MG63 (cell line): ENCODE results near the gene PRSS16. TPM values are rescaled to one million over a fixed set of nuclear protein-coding genes. Genes with fewer than 3 reads are reported as not detected.

Experiments used
- DNase-seq: peaks from one replicate; pipeline ENCODE4 v3.0.0-alpha.2; 2020
- H3K27me3 ChIP-seq: fragments of 250-450 bp; sonication (Bioruptor Pico); 2 replicates; pipeline ENCODE4 v1.5.1; 2020; ENCODE audit warnings: mild to moderate bottlenecking, moderate library complexity
- H3K36me3 ChIP-seq: fragments of 250-450 bp; sonication (Bioruptor Pico); 2 replicates; pipeline ENCODE4 v1.5.1; 2020; ENCODE audit warnings: mild to moderate bottlenecking, moderate library complexity
- H3K4me3 ChIP-seq: fragments of 250-450 bp; sonication (Bioruptor Pico); 2 replicates; pipeline ENCODE4 v1.5.1; 2020; ENCODE audit warnings: mild to moderate bottlenecking, moderate library complexity
- H3K9me3 ChIP-seq: fragments of 250-450 bp; sonication (Bioruptor Pico); 2 replicates; pipeline ENCODE4 v1.5.1; 2020; ENCODE audit warnings: mild to moderate bottlenecking, moderate library complexity
- total RNA-seq: library from RNA; depleted of rRNA; stranded (reverse); fragments of >200 nt; shearing (Covaris generic); gene quantifications from 2 replicates; pipeline ENCODE4 v1.2.3, GENCODE V29; 2014; ENCODE audit warnings: low replicate concordance

The PRSS16 gene
- total RNA-seq, 1 experiment from 2014 or later = 0.33 TPM

DNA sequence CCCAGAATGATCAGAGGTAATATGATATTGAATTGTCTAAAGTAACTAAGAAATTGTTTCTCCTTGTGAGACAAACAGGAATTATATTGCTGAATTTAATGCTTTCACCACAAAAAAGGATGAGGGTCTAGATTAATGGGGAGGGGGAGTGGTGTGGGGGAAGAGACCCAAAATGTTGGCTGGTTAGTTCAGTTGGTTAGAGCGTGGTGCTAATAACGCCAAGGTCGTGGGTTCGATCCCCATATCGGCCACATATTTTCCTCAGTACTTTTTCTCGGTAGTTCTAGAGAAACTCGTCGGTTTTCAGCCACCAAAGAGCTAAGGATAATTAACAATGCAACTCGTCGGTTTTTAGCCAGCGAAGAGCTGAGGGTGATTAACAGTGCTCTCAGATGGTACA is 26.3 kb downstream of the PRSS16 start:
- H3K9me3 ChIP-seq = no peaks in the 10 kb centered on the region
- no peaks in the 10 kb centered on the region for H3K36me3 ChIP-seq
- DNase-seq = no peak
- no peaks in the 10 kb centered on the region for H3K27me3 ChIP-seq
- H3K4me3 ChIP-seq = no peak overlapping the region

DNA sequence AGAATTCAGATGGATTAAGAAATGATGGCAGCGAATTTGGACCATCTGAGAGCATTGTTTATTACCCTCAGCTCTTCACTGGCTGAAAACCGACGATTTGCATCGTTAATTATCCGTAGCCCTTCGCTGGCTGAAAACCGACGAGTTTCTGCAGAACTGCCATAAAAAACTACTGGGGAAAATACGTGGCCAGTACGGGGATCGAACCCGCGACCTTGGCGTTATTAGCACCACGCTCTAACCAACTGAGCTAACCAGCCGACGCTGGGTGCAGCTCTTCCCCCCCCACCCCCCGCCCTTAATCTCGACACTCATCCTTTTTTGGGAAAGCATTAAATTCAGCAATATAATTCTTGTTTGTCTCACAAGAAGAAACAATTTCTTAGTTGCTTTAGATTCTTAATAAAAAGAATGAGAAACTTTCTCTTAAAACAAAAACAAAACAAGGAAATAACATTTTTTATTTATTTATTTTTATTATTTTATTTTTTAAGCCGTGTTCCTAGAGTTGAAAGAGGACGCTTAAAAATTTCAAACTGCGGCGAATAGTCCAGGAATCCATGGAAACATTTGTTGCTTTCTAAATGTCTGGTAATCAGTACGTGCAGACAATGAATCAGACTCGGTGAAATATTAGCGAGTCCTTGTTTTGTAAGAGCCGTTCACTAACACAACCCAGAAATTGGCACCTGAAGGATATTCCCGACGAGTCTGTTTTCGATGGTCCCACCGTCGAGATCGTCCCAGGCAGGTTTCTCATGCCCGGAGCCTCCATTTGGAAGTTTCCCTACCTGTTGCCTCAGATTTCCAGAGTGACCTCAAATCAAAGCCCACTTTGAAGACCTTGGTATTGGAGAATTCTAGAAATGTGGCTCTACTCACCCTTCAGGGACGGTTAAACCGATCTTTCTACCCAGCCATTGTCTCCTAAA is 27.8 kb downstream of the PRSS16 start:
- H3K27me3 ChIP-seq = no peaks in the 10 kb centered on the region
- peak; percentile 22 for DNase-seq
- no peaks in the 10 kb centered on the region for H3K9me3 ChIP-seq
- H3K36me3 ChIP-seq = no peaks in the 10 kb centered on the region
- peak overlapping the region; percentile 27 for H3K4me3 ChIP-seq

DNA sequence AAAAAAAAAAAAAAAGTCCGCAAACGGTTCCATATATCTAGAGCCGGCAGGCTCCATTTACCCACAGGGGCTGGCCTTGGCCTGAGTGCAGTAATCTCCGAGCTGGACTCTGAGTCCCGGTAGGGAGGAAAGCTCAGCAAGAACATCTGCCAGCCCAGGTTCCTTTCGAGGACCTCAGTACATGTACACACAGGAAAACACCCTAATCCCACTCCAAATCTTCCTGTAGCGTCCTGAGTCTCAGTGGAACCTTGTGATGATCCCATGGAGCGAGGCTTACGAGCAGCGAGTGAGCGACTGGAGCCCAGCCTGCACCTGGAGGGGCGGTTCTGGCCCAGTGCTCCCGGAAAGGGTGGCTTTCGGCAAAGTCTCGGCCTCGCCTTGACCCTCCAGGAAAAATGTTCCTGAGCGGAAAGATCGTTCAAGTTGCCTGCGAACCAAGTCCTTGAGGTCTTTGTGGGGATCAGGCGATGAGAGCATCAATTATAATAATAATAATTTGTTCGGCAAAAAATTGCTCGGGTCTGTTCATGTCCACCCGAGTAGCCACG is 32.1 kb downstream of the PRSS16 start:
- H3K4me3 ChIP-seq = peak overlapping the region; percentile 62
- no peaks in the 10 kb centered on the region for H3K9me3 ChIP-seq
- no peaks in the 10 kb centered on the region for H3K36me3 ChIP-seq
- H3K27me3 ChIP-seq = no peaks in the 10 kb centered on the region
- DNase-seq = peak; percentile 2

DNA sequence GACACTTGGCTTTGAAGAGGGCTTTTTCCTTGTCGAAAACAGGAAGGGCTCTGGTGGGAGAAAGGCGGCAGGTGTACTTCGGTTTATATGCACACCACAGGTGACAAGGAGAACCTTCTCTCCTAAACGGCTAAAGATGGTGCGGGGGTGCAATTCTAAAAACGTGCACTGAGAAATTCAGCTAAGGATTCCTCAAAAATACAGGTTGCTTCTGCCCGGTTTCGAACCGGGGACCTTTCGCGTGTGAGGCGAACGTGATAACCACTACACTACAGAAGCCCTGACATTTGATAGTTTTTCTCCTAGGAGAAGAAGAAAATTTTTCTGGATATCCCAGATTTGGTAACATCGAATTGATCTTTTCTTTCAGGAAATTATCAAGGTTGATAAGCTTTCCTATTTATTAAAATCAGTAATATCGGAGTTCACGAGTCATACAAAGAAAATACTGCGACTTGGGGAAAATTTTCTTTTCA is 32.6 kb downstream of the PRSS16 start:
- Histone ChIP-seq H3K4me3 (peak overlapping the region; percentile 62), H3K27me3 (no peaks in the 10 kb centered on the region), H3K9me3 (no peaks in the 10 kb centered on the region), H3K36me3 (no peaks in the 10 kb centered on the region)
- DNase-seq = peak; percentile 36

DNA sequence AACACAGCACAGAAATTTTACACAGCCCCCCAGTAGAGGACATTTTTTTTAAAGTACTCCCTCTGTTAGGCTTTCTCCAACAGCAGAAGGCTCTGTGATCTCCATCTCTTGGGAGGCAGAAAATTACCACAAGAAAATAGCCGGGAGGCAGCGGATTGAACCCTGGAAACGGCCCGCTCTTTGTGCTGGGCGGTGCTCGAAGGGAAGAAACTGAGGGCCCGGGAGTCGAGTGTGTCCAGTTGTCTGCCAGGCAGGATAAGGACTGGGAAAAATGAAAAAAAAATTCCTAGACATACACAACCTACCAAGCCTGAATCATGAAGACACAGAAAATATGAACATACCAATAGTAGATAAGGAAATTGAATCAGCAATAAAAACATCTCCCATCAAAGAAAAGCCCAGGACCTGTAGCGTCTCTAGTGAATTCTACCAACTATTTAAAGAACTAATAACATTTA is 33.1 kb downstream of the PRSS16 start:
- peak overlapping the region; percentile 62 for H3K4me3 ChIP-seq
- DNase-seq = peak; percentile 13
- H3K27me3 ChIP-seq = no peaks in the 10 kb centered on the region
- no peaks in the 10 kb centered on the region for H3K9me3 ChIP-seq
- H3K36me3 ChIP-seq = no peaks in the 10 kb centered on the region

DNA sequence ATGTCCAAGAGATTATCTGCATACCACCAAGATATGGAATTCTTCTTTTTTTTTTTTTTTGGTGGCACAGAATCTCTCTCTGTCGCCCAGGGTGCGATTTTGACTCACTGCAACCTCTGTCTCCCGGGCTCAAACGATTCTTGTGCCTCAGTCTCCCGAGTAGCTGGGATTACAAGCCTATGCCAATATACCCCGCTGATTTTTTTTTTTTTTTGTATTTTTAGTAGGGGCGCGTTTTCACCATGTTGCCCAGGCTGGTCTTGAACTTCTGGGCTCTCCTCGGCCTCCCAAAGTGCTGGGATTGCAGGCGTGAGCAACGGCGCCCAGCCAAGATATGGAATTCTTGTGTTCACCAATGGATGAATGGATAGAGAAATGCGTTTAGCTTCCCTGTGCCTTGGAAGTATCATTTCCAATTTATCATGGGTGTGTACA is 33.6 kb downstream of the PRSS16 start:
- no peaks in the 10 kb centered on the region for H3K9me3 ChIP-seq
- no peaks in the 10 kb centered on the region for H3K27me3 ChIP-seq
- peak overlapping the region; percentile 62 for H3K4me3 ChIP-seq
- peak; percentile 26 for DNase-seq
- H3K36me3 ChIP-seq = no peaks in the 10 kb centered on the region

DNA sequence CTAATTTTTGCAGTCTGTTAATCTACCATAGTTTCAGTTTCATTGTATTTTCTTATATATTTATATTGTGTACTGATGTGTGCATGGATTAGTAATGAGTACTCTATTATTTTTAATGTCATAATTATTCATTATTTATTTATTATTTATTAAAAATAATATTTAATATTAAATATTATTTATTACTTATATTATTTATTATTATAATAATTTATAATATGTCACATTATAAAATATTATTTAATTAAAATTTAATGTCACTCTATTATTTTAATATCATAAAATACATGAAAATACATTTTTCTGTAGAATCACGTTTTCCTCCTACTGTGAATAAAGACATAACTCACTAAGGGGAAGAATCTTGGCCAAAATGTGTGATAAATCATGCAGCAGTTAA is 34.1 kb downstream of the PRSS16 start:
- Histone ChIP-seq H3K9me3 (no peaks in the 10 kb centered on the region), H3K4me3 (peak overlapping the region; percentile 62), H3K27me3 (no peaks in the 10 kb centered on the region), H3K36me3 (no peaks in the 10 kb centered on the region)
- no peak for DNase-seq

DNA sequence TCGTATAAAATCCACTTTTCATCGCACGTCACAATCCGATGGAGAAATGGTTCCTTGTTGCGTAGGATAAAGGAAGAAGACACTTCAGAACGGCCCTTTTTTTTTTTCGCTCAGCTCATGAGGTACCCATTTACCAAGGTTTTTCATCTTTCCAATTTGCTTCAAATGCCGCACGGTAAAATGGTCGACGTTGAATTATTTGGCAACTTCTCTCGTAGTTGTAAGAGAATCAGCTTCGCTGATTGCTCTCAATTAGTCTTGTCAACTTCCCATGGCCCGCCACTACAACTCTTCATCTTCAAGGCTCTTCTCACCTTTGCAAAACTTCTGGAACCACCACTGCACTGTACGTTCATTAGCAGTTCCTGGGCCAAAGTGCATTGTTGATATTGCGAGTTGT is 35.8 kb downstream of the PRSS16 start:
- Histone ChIP-seq H3K27me3 (no peaks in the 10 kb centered on the region), H3K4me3 (no peak overlapping the region), H3K9me3 (no peaks in the 10 kb centered on the region), H3K36me3 (no peaks in the 10 kb centered on the region)
- no peak for DNase-seq

DNA sequence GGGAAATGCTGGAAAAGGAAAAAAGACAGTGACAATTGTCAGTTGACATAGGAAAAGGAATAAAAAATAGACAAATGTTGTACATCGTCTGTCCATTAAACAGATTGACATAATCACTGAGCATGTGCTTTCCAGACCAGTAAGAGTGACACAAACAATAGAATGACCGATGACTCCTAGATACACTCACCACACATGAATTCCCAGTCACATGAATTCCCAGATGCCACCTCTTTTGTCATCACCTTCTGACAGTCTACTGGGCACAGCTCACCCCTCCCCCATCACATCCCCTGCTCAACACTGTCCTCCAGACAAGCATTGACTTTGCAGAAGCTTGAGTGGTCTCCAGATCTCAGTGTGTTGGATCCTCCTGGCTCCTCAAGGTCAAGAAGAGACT is 38.6 kb downstream of the PRSS16 start:
- Histone ChIP-seq H3K36me3 (no peaks in the 10 kb centered on the region), H3K4me3 (no peak overlapping the region), H3K9me3 (0 out of 2 replicates have a peak, but pooled peaks cover 1% of the 10 kb centered on the region), H3K27me3 (no peaks in the 10 kb centered on the region)
- DNase-seq = no peak

DNA sequence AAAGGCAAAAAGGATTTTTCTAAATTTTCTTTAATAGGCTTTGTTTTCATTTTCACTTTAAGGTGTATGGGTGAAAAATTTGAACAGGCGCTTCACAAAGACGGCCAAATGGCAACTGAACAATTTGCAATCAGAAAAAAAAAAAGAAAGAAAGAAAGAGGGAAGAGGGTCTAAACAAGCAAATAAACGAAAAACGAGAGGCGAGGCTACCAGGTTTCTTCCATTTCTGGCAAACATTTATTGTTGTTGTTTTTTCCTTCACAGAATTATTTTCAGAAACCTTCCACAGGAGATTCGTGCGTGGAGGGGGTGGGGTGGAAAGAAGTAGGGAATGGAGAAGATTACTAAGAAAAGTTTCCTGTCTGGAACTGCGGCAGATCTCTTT is 40.2 kb downstream of the PRSS16 start:
- Histone ChIP-seq H3K36me3 (no peaks in the 10 kb centered on the region), H3K4me3 (peak overlapping the region; percentile 45)

DNA sequence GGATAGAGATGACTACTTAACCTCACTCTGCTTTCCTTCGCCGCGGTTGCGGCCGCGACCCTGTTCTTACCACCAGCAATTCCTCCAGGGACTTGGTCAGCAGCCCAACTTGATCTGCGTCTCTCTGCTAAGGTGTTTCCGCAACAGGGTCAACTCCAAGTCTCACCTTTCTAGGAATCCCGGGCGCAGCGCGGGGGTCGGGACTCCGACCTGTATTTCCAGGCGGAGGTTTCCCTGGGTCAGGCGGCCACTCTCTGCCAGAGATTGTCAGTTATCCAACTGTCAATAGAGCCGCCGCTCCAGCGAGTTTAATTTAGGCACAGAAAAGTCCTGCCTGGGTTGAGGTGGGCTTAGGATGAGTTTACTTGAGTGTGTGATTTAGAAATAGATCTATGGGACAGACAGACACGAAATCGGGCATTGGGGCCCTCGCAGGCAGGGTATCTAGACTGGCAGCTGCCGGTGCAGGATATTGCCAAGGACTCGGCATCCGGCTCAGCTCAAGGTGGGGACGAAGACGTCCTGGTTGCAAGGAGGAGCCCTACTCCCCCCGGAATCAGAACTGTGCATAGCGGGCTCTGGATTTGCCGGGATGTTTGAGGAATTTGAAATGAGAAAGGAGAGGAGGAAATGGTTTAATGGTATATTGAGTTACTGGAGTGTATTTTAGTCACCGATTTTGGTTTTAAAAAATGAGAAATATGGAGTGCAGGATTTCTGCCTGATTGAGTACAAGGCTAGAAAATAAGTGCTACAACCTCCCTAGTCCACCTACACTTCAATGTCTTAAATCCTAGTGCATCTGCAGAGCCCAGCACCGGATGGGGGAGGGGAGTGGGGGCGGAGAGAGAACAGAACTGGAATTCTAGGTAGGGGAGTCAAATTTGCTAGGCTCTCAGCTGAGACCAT is 40.9 kb downstream of the PRSS16 start:
- Histone ChIP-seq H3K9me3 (0 out of 2 replicates have a peak, but pooled peaks cover 1% of the 10 kb centered on the region), H3K27me3 (no peaks in the 10 kb centered on the region), H3K36me3 (no peaks in the 10 kb centered on the region), H3K4me3 (peak overlapping the region; percentile 45)
- DNase-seq = peak; percentile 67

More for the DNA sequence above, 40.2 kb downstream of the PRSS16 start:
- H3K27me3 ChIP-seq = no peaks in the 10 kb centered on the region
- DNase-seq = no peak
- H3K9me3 ChIP-seq = 0 out of 2 replicates have a peak, but pooled peaks cover 1% of the 10 kb centered on the region

DNA sequence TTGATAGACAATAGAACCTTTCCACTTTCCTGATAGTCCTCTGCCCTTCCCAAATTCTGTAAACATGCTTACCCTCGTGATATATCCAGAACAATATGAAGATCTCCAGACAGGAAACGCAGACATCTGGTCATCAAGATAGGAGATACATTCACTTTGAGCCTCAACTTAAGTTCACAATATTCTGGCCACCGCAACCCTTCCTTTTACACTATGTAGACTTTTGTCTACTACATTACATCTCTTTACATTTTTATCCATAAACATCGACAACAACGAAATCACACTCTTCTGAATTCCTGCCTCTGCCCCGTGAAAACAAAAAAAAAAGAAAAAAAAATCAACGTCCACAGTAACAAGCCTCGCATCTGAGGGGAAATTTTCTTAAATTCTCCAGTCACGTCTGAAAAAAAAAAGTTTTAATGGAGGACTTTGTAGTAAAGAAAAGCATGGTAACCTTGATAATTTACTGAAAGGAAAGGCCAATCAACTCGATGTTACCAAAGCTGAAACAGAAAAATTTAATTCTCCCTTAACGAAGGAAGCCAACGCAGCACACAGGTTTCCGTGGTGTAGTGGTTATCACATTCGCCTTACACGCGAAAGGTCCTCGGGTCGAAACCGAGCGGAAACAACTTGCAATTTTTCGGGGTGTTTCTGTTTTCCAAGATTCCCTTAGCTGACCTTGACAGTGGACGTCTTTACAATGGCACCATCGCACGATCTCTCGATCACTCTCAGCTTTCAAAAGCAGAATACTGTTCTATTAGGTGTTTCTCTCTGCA is 42.8 kb downstream of the PRSS16 start:
- Histone ChIP-seq H3K36me3 (no peaks in the 10 kb centered on the region), H3K4me3 (0 out of 2 replicates have a peak overlapping the region, but pooled peaks have one; percentile 2), H3K9me3 (0 out of 2 replicates have a peak, but pooled peaks cover 1% of the 10 kb centered on the region), H3K27me3 (no peaks in the 10 kb centered on the region)
- DNase-seq = peak; percentile 80

DNA sequence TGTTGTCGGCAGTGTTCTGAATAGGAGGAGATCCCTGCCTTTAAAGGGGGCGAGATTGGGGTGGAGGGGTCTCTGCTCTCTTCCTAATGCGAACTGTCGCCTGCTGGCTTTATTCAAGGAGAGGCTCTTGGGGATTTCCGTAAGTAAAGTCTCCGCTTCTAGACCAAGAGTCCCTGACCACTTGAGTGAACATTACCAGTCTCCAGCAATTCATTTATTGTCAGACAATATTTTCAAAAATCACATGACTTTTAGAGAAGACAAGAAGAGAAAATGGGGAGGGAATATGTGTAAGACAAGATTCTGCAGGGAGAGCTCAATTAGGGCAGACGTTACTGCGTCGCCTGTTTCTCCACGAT is 43.3 kb downstream of the PRSS16 start:
- DNase-seq = no peak
- Histone ChIP-seq H3K9me3 (0 out of 2 replicates have a peak, but pooled peaks cover 1% of the 10 kb centered on the region), H3K4me3 (0 out of 2 replicates have a peak overlapping the region, but pooled peaks have one; percentile 2), H3K27me3 (no peaks in the 10 kb centered on the region), H3K36me3 (no peaks in the 10 kb centered on the region)

DNA sequence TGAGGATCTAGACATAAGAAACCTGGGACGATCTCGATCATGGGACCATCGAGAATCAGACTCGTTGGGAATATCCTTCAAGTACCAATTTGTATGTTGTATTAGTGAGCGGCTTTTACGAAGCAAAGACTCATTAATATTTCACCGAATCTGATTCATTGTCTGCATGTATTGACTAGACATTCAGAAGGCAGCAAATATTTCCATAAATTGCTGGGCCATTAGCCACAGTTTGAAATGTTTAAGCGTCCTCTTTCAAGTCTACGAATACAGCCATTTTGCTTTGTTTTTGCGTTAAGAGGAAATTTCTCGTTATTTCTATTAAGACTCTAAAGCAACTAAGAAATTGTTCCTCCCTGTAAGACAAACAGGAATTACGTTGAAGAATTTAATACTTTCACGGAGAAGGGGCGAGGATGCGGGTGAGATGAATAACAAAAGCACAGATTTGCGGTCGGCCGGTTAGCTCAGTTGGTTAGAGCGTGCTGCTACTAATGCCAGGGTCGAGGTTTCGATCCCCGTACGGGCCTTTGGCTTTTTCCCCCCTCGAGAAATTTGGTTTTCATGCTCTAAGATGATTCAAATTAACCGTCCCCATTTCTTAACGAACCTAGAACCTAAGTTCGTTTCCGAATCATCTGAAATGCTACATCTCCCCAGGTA is 46.1 kb downstream of the PRSS16 start:
- H3K4me3 ChIP-seq = peak overlapping the region; percentile 59
- 0 out of 2 replicates have a peak, but pooled peaks cover 1% of the 10 kb centered on the region for H3K9me3 ChIP-seq
- H3K27me3 ChIP-seq = no peaks in the 10 kb centered on the region
- H3K36me3 ChIP-seq = no peaks in the 10 kb centered on the region
- peak; percentile 87 for DNase-seq

DNA sequence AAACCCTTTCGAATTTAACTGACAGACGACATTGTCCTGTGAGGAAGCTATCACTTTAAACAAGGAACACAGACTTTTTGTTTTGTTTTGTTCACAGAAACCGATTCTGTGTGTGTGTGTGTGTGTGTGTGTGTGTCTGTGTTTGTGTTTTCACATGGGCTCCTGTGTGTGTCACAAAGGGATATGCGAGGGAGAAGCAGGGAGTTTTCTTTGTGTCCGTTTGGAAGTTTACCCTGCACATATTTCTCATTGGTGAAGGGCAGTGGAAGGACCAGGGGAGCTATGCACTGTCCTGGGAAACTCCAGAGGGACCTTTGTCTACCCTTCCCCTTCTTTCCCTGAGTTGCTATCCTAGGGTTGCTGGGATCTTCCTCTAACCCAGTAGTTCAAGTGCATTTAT is 46.9 kb downstream of the PRSS16 start:
- Histone ChIP-seq H3K4me3 (peak overlapping the region; percentile 59), H3K36me3 (no peaks in the 10 kb centered on the region), H3K27me3 (peaks cover 3% of the 10 kb centered on the region; the same call in 1 of the 2 replicates), H3K9me3 (0 out of 2 replicates have a peak, but pooled peaks cover 1% of the 10 kb centered on the region)
- DNase-seq = no peak
